Naive B cell (primary cell): ENCODE results near the gene KRTAP5-5. TPM values are rescaled to one million over a fixed set of nuclear protein-coding genes. Genes with fewer than 3 reads are reported as not detected.
"Not testable (repeated sequence)": the region's sequence is repeated elsewhere in the genome, so short reads cannot be mapped to it uniquely, and the experiment has no call there.

Source experiments
- ATAC-seq, 2 donors: fragments of 150-1000 bp; cut with Tn5 transposase; 2 replicates each; pipeline ENCODE4 v1.10.0; 2021; ENCODE audit warnings: low read depth in 2 of 2, mild to moderate bottlenecking in 2 of 2, moderate library complexity in 2 of 2
- DNase-seq: peaks from one replicate; pipeline ENCODE4 v3.0.0; 2022
- H3K27ac Mint-ChIP-seq, 6 donors: one replicate each; pipeline ENCODE4 v1.8.0; 2020 to 2022; ENCODE audit warnings: mild to moderate bottlenecking in 6 of 6, mixed read lengths in 6 of 6, moderate library complexity in 5 of 6, inconsistent platforms in 2 of 6
- H3K27me3 Mint-ChIP-seq, 3 donors: one replicate each; pipeline ENCODE4 v1.8.0; 2021 to 2022; ENCODE audit warnings: mixed read lengths in 3 of 3, mild to moderate bottlenecking in 1 of 3
- H3K36me3 Mint-ChIP-seq, 2 donors: one replicate each; pipeline ENCODE4 v1.8.0; 2020 to 2022; ENCODE audit warnings: mixed read lengths in 2 of 2, inconsistent platforms in 1 of 2, mild to moderate bottlenecking in 1 of 2
- H3K4me1 Mint-ChIP-seq, 3 donors: one replicate each; pipeline ENCODE4 v1.8.0; 2020 to 2022; ENCODE audit warnings: mixed read lengths in 3 of 3, inconsistent platforms in 1 of 3, mild to moderate bottlenecking in 1 of 3, moderate library complexity in 1 of 3
- H3K4me3 Mint-ChIP-seq, 8 donors: one replicate each; pipeline ENCODE4 v1.8.0; 2020 to 2022; ENCODE audit warnings: mild to moderate bottlenecking in 8 of 8, mixed read lengths in 8 of 8, moderate library complexity in 8 of 8, inconsistent platforms in 2 of 8
- H3K9me3 Mint-ChIP-seq, 7 donors: one replicate each; pipeline ENCODE4 v1.8.0; 2020 to 2022; ENCODE audit warnings: mixed read lengths in 7 of 7, mild to moderate bottlenecking in 5 of 7, inconsistent platforms in 2 of 7, moderate library complexity in 1 of 7
- polyA plus RNA-seq, 6 donors: library from polyadenylated mRNA; unstranded; fragments of 300-500 nt; fragmentation: Illumina TruSeq; gene quantifications; one replicate each; pipeline ENCODE4 v1.2.3, GENCODE V29; 2021; ENCODE audit warnings: low read depth in 6 of 6

KRTAP5-5 gene, protein sequence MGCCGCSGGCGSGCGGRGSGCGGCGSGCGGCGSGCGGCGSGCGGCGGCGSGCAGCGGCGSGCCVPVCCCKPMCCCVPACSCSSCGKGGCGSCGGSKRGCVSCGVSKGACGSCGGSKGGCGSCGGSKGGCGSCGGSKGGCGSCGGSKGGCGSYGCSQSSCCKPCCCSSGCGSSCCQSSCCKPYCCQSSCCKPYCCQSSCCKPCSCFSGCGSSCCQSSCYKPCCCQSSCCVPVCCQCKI
- not detected for polyA plus RNA-seq

DNA sequence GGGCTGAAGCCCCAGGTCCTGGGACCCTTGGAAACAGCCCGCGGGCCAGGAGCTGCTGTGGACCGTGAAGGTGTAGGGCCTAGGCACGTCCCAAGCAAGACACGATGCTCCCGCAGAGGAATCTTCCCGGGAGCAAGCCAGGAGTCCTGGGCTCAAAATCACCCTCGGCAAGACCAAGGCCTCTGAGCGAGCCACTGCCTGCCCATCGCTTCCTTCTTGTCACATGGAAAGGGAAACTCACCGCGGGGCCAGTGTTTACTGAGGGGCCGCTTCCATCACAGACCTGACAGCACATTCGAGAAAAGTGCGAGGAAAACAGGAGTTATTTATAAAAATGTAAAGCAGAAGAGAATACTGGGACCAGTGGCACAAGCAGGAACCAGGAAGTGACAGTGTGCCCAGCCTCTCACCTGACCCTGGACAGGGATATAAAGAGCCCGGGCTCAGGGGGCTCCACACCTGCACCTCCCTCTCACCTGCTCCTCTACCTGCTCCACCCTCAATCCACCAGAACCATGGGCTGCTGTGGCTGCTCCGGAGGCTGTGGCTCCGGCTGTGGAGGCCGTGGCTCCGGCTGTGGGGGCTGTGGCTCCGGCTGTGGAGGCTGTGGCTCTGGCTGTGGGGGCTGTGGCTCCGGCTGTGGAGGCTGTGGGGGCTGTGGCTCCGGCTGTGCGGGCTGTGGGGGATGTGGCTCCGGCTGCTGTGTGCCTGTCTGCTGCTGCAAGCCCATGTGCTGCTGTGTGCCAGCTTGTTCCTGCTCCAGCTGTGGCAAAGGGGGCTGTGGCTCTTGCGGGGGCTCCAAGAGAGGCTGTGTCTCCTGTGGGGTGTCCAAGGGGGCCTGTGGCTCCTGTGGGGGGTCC lies at the start of gene KRTAP5-5:
Gene KRTAP5-5, plus strand, starts transcription at position 450 of the 860 bp plus-strand sequence. Its CDS starts 66 bp downstream, at position 516.
- no peak within 1 kb of the TSS for H3K4me3 Mint-ChIP-seq
- H3K27me3 Mint-ChIP-seq = peaks cover 32 to 72% (median 71%) of the 10 kb centered on the region in 3 donors
- H3K4me1 Mint-ChIP-seq = peaks cover 0 to 10% (median 7%) of the 10 kb centered on the region in 3 donors
- no peaks in the 10 kb centered on the region for H3K9me3 Mint-ChIP-seq
- no peak within 1 kb of the TSS for H3K27ac Mint-ChIP-seq
- DNase-seq (no peak), ATAC-seq (no peak)
- no peaks in the 10 kb centered on the region for H3K36me3 Mint-ChIP-seq

DNA sequence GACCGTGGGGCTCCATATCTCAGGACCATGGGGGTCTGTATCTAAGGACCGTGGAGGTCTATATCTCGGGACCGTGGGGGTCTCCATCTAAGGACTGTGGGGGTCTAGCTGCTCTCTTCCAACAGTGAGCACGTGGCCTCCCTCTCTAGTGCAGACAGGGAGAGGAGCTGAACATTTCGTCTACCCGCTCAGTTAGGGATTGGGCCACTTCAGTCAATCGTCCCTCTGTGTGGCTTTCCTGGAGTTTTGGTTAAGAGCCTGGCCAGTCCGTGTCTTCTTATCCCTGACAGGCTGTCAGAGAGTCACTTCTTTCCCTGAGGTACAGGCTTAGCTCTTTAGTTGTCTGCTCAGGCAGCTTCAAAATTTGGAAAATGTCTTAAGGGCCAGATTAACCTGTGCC lies 47.6 kb upstream of the KRTAP5-5 start:
- H3K27ac Mint-ChIP-seq = no peak overlapping the region
- peaks cover 0 to 14% of the 10 kb centered on the region in 2 donors for H3K36me3 Mint-ChIP-seq

GRCh38 chr11:1582909-1583308 lies 46.7 kb upstream of the KRTAP5-5 start:
- H3K4me3 Mint-ChIP-seq, H3K27ac Mint-ChIP-seq, H3K4me1 Mint-ChIP-seq, DNase-seq, ATAC-seq: not testable (repeated sequence)
- Mint-ChIP-seq H3K27me3 (peaks cover 26 to 66% (median 37%) of the 10 kb centered on the region in 3 donors), H3K9me3 (peaks cover 5 to 19% (median 15%) of the 10 kb centered on the region in 7 donors), H3K36me3 (peaks cover 0 to 13% of the 10 kb centered on the region in 2 donors)

More for the DNA sequence above, 47.6 kb upstream of the KRTAP5-5 start:
- DNase-seq (no peak), ATAC-seq (no peak)
- Mint-ChIP-seq H3K27me3 (peaks cover 25 to 57% (median 37%) of the 10 kb centered on the region in 3 donors), H3K9me3 (peaks cover 5 to 19% (median 15%) of the 10 kb centered on the region in 7 donors), H3K4me3 (no peak overlapping the region), H3K4me1 (no peaks in the 10 kb centered on the region)

- not testable (repeated sequence) for H3K4me1 Mint-ChIP-seq, DNase-seq, H3K36me3 Mint-ChIP-seq, H3K4me3 Mint-ChIP-seq, ATAC-seq
- H3K27me3 Mint-ChIP-seq = peaks cover 28 to 50% (median 42%) of the 10 kb centered on the region in 3 donors
- peak within 1 kb of the TSS in 1 of 6 donors; percentile 63 for H3K27ac Mint-ChIP-seq
- H3K9me3 Mint-ChIP-seq = peaks cover 0 to 14% (median 8%) of the 10 kb centered on the region in 7 donors
Measured at GRCh38 chr11:1584661-1585370, 44.8 kb upstream of the KRTAP5-5 start, which contains the start of gene KRTAP5-1. TSS of gene KRTAP5-1 (minus strand) at chr11:1585283. CDS start at chr11:1585249, 34 bp downstream.

- DNase-seq (no peak), ATAC-seq (no peak)
- H3K4me1 Mint-ChIP-seq = peaks cover 6 to 8% (median 7%) of the 10 kb centered on the region in 3 donors
- peaks cover 24 to 53% (median 48%) of the 10 kb centered on the region in 3 donors for H3K27me3 Mint-ChIP-seq
- H3K27ac Mint-ChIP-seq = no peak overlapping the region
- H3K9me3 Mint-ChIP-seq = peaks cover 0 to 15% (median 7%) of the 10 kb centered on the region in 7 donors
- peak overlapping the region in 1 of 8 donors; percentile 25 for H3K4me3 Mint-ChIP-seq
- peaks cover 0 to 5% of the 10 kb centered on the region in 2 donors for H3K36me3 Mint-ChIP-seq
Measured at GRCh38 chr11:1586699-1587098, 42.9 kb upstream of the KRTAP5-5 start.

DNA sequence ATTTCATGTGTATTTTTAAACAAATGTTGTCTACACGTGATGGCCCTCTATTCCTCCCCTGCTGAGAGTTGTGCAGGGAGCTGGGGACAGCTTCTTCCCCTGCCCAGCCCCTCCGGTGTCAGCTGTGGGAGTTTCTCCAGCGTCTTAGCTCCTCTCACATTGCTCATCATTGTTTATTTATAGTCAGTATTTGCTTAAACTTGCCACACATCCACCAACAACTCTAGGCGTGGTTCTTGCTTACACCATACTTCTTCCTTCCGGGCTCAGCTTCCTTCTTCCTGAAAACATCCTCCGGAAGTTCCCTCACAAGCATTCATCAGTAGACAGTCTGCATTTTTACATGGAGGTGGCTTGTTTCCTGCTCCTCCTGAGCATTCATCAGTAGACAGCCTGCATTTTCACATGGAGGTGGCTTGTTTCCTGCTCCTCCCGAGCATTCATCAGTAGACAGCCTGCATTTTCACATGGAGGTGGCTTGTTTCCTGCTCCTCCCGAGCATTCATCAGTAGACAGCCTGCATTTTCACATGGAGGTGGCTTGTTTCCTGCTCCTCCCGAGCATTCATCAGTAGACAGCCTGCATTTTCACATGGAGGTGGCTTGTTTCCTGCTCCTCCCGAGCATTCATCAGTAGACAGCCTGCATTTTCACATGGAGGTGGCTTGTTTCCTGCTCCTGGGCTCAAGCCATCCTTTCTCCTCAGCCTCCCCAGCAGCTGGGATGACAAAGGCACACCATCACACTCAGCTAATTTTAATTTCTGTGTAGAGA lies 40.2 kb upstream of the KRTAP5-5 start:
- not testable (repeated sequence) for DNase-seq, H3K36me3 Mint-ChIP-seq
- ATAC-seq = peak; percentile 54 to 72
- Mint-ChIP-seq H3K27ac (peak overlapping the region in 3 of 6 donors; percentile 48 to 59 (median 59)), H3K9me3 (peaks cover 0 to 15% (median 3%) of the 10 kb centered on the region in 7 donors), H3K4me1 (peaks cover 7 to 12% (median 8%) of the 10 kb centered on the region in 3 donors), H3K4me3 (peak overlapping the region in 7 of 8 donors; percentile 38 to 89 (median 70)), H3K27me3 (peaks cover 32 to 49% (median 39%) of the 10 kb centered on the region in 3 donors)

DNA sequence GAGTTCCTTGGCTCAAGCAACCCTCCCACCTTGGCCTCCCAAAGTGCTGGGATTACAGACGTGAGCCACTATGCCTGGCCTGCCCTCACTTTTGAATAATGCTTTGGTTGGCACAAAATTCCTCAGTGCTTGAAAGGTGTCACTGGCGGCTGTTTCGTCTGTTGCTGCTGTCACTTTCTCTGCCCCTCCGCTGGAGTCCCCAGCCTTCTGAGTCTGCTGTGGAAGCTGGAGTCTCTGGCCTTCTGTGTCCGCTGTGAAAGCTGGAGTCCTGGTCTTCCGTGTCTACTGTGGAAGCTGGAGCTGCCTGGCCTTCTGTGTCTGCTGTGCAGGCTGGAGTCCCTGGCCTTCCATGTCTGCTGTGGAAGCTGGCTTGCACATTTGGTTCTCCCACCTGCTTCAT lies 39.6 kb upstream of the KRTAP5-5 start:
- Mint-ChIP-seq H3K4me1 (peaks cover 7 to 12% (median 8%) of the 10 kb centered on the region in 3 donors), H3K9me3 (peaks cover 0 to 15% (median 3%) of the 10 kb centered on the region in 7 donors), H3K36me3 (peaks cover 0 to 5% of the 10 kb centered on the region in 2 donors), H3K27me3 (peaks cover 32 to 51% (median 41%) of the 10 kb centered on the region in 3 donors), H3K27ac (no peak overlapping the region), H3K4me3 (peak overlapping the region in 3 of 8 donors; percentile 24 to 39 (median 30))
- ATAC-seq (no peak), DNase-seq (no peak)

DNA sequence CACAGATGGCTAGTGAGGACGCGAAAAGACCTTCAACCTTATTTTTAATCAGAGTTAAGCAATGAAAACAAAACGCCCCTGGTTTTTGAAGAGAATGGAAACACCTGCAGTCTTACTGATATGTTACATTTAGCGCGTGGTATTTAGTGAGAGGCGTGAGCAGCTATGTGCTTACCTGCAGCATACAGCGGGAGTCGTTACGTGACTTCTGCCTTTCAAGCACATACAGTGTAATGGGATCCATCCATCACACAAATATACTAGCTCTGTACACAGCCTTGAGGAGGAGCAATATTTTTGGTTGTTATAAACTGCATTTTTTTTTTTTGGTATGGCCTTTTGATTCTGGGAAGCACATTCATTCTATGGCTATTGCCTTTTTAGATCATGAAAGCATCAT lies 36.9 kb upstream of the KRTAP5-5 start:
- no peak overlapping the region for H3K27ac Mint-ChIP-seq
- H3K4me1 Mint-ChIP-seq = peaks cover 8 to 12% (median 12%) of the 10 kb centered on the region in 3 donors
- no peak for ATAC-seq
- DNase-seq = no peak
- peaks cover 38 to 60% (median 59%) of the 10 kb centered on the region in 3 donors for H3K27me3 Mint-ChIP-seq
- H3K36me3 Mint-ChIP-seq = peaks cover 0 to 5% of the 10 kb centered on the region in 2 donors
- H3K4me3 Mint-ChIP-seq = no peak overlapping the region
- H3K9me3 Mint-ChIP-seq = peaks cover 0 to 13% (median 3%) of the 10 kb centered on the region in 7 donors

- not testable (repeated sequence) for DNase-seq, H3K4me3 Mint-ChIP-seq, ATAC-seq, H3K9me3 Mint-ChIP-seq, H3K27ac Mint-ChIP-seq, H3K36me3 Mint-ChIP-seq, H3K4me1 Mint-ChIP-seq
- H3K27me3 Mint-ChIP-seq = peaks cover 51 to 70% (median 53%) of the 10 kb centered on the region in 3 donors
Measured at GRCh38 chr11:1595994-1596575, 33.5 kb upstream of the KRTAP5-5 start.

- DNase-seq, H3K4me3 Mint-ChIP-seq, H3K36me3 Mint-ChIP-seq, H3K4me1 Mint-ChIP-seq, H3K27ac Mint-ChIP-seq, H3K9me3 Mint-ChIP-seq, ATAC-seq: not testable (repeated sequence)
- H3K27me3 Mint-ChIP-seq = peaks cover 47 to 70% (median 50%) of the 10 kb centered on the region in 3 donors
Measured at GRCh38 chr11:1596576-1597121, 32.9 kb upstream of the KRTAP5-5 start.

DNA sequence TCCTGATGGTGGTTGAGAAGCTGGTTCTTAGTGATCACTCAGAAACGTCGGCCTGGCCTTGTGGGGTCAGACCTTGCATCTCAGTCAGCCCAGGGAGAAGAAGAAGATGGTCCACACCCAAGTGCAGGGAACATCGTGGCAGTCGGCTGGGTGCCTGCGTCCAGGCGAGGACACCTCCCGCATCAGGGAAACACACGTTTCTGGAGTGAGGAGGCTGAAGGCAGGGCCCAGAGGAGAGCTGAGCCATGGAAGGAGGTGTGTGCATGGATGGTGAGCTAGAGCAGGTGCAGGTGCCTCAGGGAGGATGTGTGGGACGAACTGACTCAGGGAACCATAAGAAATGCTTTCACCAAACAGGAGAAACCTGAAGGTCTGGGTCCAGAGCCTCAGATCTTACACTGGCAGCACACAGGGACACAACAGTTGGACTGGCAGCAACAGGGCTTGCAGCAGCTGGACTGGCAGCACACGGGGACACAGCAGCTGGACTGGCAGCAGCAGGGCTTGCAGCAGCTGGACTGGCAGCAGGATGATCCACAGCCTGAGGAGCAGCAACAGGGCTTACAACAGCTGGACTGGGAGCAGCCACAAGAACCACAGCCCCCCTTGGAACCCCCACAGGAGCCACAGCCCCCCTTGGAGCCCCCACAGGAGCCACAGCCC lies 32.1 kb upstream of the KRTAP5-5 start:
- peaks cover 51 to 65% (median 52%) of the 10 kb centered on the region in 3 donors for H3K27me3 Mint-ChIP-seq
- H3K36me3 Mint-ChIP-seq = no peaks in the 10 kb centered on the region
- DNase-seq = no peak
- no peak overlapping the region for H3K4me3 Mint-ChIP-seq
- H3K4me1 Mint-ChIP-seq = peaks cover 0 to 6% (median 6%) of the 10 kb centered on the region in 3 donors
- no peak overlapping the region for H3K27ac Mint-ChIP-seq
- H3K9me3 Mint-ChIP-seq = peaks cover 0 to 2% (median 0%) of the 10 kb centered on the region in 7 donors
- ATAC-seq = no peak
